Panc1 (cell line): ENCODE results near the gene PDE3B. TPM values are rescaled to one million over a fixed set of nuclear protein-coding genes. Genes with fewer than 3 reads are reported as not detected.
"Not testable (repeated sequence)": the region's sequence is repeated elsewhere in the genome, so short reads cannot be mapped to it uniquely, and the experiment has no call there.

Source experiments
- ATAC-seq: fragments of 200-7000 bp; cut with Tn5 transposase; 2 replicates; pipeline ENCODE4 v1.9.1; 2020; ENCODE audit warnings: mild to moderate bottlenecking, moderate library complexity
- BruUV-seq: library from RNA; stranded (reverse); fragments of 400-500 nt; replicated peaks from 2 replicates; lab custom pipeline; 2021; lab: Mats Ljungman, UMichigan
- CTCF ChIA-PET: fragments of 300-600 bp; sonication (Branson Sonifier 250); formaldehyde crosslinking; loops from one replicate; lab custom pipeline; 2022; ENCODE audit warnings: antibody characterized with exemption; lab: Charles Lee
- POLR2A ChIA-PET: fragments of 300-600 bp; sonication (Branson Sonifier 250); formaldehyde crosslinking; loops from one replicate; lab custom pipeline; 2022; ENCODE audit warnings: antibody characterized with exemption; lab: Charles Lee
- DNase-seq: peaks from one replicate; pipeline ENCODE4 v3.0.0-alpha.2; 2010; ENCODE audit warnings: low read depth, low spot score
- H3K27ac ChIP-seq: 2 replicates; pipeline ENCODE4 v1.5.1; 2011; ENCODE audit warnings: mild to moderate bottlenecking, low read length, inconsistent platforms
- H3K27me3 ChIP-seq: fragments of 200-500 bp; sonication (Bioruptor generic); 2 replicates; pipeline ENCODE4 v1.6.0; 2014; ENCODE audit warnings: low read length, inconsistent platforms; ENCODE audit not compliant: control insufficient read depth, insufficient read depth
- H3K36me3 ChIP-seq: fragments of 200-500 bp; sonication (Bioruptor generic); 2 replicates; pipeline ENCODE4 v1.5.1; 2014; ENCODE audit warnings: inconsistent platforms, mild to moderate bottlenecking, low read length, moderate library complexity; ENCODE audit not compliant: control insufficient read depth, insufficient read depth
- H3K4me1 ChIP-seq: 2 replicates; pipeline ENCODE4 v1.5.1; 2011; ENCODE audit warnings: inconsistent platforms, mild to moderate bottlenecking, low read length, moderate library complexity; ENCODE audit not compliant: control insufficient read depth, insufficient read depth
- H3K4me3 ChIP-seq, 2 experiments: 2 replicates each; pipeline ENCODE4 v1.5.1; 2011 to 2012; ENCODE audit warnings: low read depth in 2 of 2, low read length in 2 of 2, mild to moderate bottlenecking in 2 of 2, inconsistent platforms in 1 of 2, moderate library complexity in 1 of 2
- H3K9me3 ChIP-seq: fragments of 200-500 bp; sonication (Bioruptor generic); 2 replicates; pipeline ENCODE4 v1.5.1; 2014; ENCODE audit warnings: low read depth, mild to moderate bottlenecking, inconsistent platforms, low read length, moderate library complexity; ENCODE audit not compliant: control insufficient read depth, insufficient read depth
- CTCF ChIP-seq: fragments of 450-650 bp; IDR thresholded peaks from 2 replicates; pipeline ENCODE4 v1.5.1; 2017; ENCODE audit warnings: mild to moderate bottlenecking
- POLR2AphosphoS5 ChIP-seq: IDR thresholded peaks from 2 replicates; pipeline ENCODE4 v1.6.1; 2012; ENCODE audit warnings: mild to moderate bottlenecking, low read depth, low read length, moderate library complexity
- REST ChIP-seq, 2 experiments: IDR thresholded peaks; 2 replicates each; pipeline ENCODE4 v1.6.1; 2011 to 2012; ENCODE audit warnings: low read depth in 2 of 2, control low read depth in 1 of 2, low read length in 1 of 2, mild to moderate bottlenecking in 1 of 2, moderate library complexity in 1 of 2; ENCODE audit not compliant: insufficient read depth in 1 of 2
- SIN3A ChIP-seq: IDR thresholded peaks from 2 replicates; pipeline ENCODE4 v1.6.1; 2012; ENCODE audit warnings: low read depth, mild to moderate bottlenecking, low read length, moderate library complexity, borderline replicate concordance; ENCODE audit not compliant: insufficient read depth
- TCF7L2 ChIP-seq: IDR thresholded peaks from 2 replicates; pipeline ENCODE4 v1.6.1; 2011; ENCODE audit warnings: mild to moderate bottlenecking, low read depth, low read length, inconsistent platforms
- in situ Hi-C: cut with HindIII; loops from 2 replicates; pipeline ENCODE4 v1.10.0; 2016; ENCODE audit warnings: low sequenced_read_pairs, low pct_unique_long_range_greater_than_20kb
- intact Hi-C: fragments of 100-400 bp; cut with micrococcal nuclease; formaldehyde crosslinking; loops from one replicate; pipeline ENCODE4 v1.10.0; 2022; ENCODE audit not compliant: unreplicated experiment
- total RNA-seq: library from RNA; stranded (reverse); gene quantifications from one replicate; pipeline ENCODE4 v1.2.1, GENCODE V29; 2021; ENCODE audit not compliant: unreplicated experiment

Gene PDE3B
- total RNA-seq, 1 experiment from 2014 or later: 33.0 TPM

- H3K27ac ChIP-seq: no peak overlapping the region
- no peaks in the 10 kb centered on the region for H3K36me3 ChIP-seq
- intact Hi-C loops (no loop called here), in situ Hi-C loops (no loop called here)
- TF ChIP-seq CTCF (no peak), REST (IDR thresholded peaks at IDR 0.05; ENCODE audit: insufficient read depth in 1 of 2, low read depth in 2 of 2, low read length in 1 of 2) (no peak), POLR2AphosphoS5 (no peak), TCF7L2 (no peak), SIN3A (no peak)
- H3K27me3 ChIP-seq: no peaks in the 10 kb centered on the region
- no peak overlapping the region for H3K4me3 ChIP-seq
- no peak for DNase-seq
- peaks cover 50% of the 10 kb centered on the region; the same call in 1 of the 2 replicates for H3K9me3 ChIP-seq
- ChIA-PET CTCF (no interaction called here), POLR2A (no interaction called here)
- ATAC-seq: no peak
- no TSS peak for BruUV-seq
- H3K4me1 ChIP-seq: no peaks in the 10 kb centered on the region; the same call in 1 of the 2 replicates
Measured at GRCh38 chr11:14705067-14705466, 61.5 kb downstream of the PDE3B start.

- in situ Hi-C loops (no loop called here), intact Hi-C loops (no loop called here)
- Histone ChIP-seq H3K9me3 (no peaks in the 10 kb centered on the region), H3K27ac (no peak overlapping the region), H3K27me3 (no peaks in the 10 kb centered on the region), H3K4me3 (no peak overlapping the region), H3K36me3 (no peaks in the 10 kb centered on the region), H3K4me1 (no peaks in the 10 kb centered on the region)
- no TSS peak for BruUV-seq
- CTCF ChIA-PET: no interaction called here
- DNase-seq: no peak
- POLR2A ChIA-PET: no interaction called here
- ATAC-seq: no peak
- TF ChIP-seq REST (IDR thresholded peaks at IDR 0.05; ENCODE audit: insufficient read depth in 1 of 2, low read depth in 2 of 2, low read length in 1 of 2): no peak
- no peak for TF ChIP-seq POLR2AphosphoS5
- no peak for TF ChIP-seq TCF7L2
- no peak for TF ChIP-seq SIN3A
- no peak for TF ChIP-seq CTCF
Measured at GRCh38 chr11:14713496-14714244, 70.1 kb downstream of the PDE3B start.

- in situ Hi-C loops, H3K27ac ChIP-seq, intact Hi-C loops, H3K4me3 ChIP-seq, DNase-seq, H3K27me3 ChIP-seq, ATAC-seq, POLR2A ChIA-PET, H3K36me3 ChIP-seq, CTCF ChIA-PET, BruUV-seq, H3K9me3 ChIP-seq, H3K4me1 ChIP-seq: not testable (repeated sequence)
Measured at GRCh38 chr11:14715669-14716068, 72.1 kb downstream of the PDE3B start.
